SK-N-SH (cell line): ENCODE measurements around the gene PEPD. TPM values are rescaled to one million over a fixed set of nuclear protein-coding genes. Genes with fewer than 3 reads are reported as not detected.

Source experiments
- CTCF ChIA-PET: fragments of 300-600, 350-600 bp; formaldehyde crosslinking; extraction: SDS; loops from one replicate; lab custom pipeline; 2021; lab: Yijun Ruan, JAX
- POLR2A ChIA-PET: fragments of 350-600 bp; sonication (Branson Sonifier 250); formaldehyde crosslinking; extraction: SDS; loops from one replicate; lab custom pipeline; 2020; ENCODE audit warnings: antibody characterized with exemption, inconsistent platforms; lab: Yijun Ruan, JAX
- DNase-seq: peaks from one replicate; pipeline ENCODE4 v3.0.0; 2012
- H2AFZ ChIP-seq: fragments of 200-600 bp; sonication (generic); 2 replicates; pipeline ENCODE4 v1.8.1; 2016; ENCODE audit warnings: antibody characterized with exemption, mild to moderate bottlenecking, low read depth
- H3F3A ChIP-seq: fragments of 200-600 bp; sonication (generic); replicated peaks from 2 replicates; pipeline ENCODE3; 2016; ENCODE audit warnings: antibody characterized with exemption, mild to moderate bottlenecking; ENCODE audit not compliant: insufficient read depth
- H3K27ac ChIP-seq, 2 experiments: fragments of 200-500 bp in 1 of 2; fragments of 200-600 bp in 1 of 2; sonication (Bioruptor generic) in 1 of 2; sonication (generic), shearing (Covaris generic) in 1 of 2; 2 replicates each; pipeline versions ENCODE4 v1.5.1 to v1.6.1; 2014 to 2016; ENCODE audit warnings: low read depth in 2 of 2, inconsistent platforms in 1 of 2, low read length in 1 of 2, mild to moderate bottlenecking in 1 of 2, mixed read lengths in 1 of 2
- H3K27me3 ChIP-seq: fragments of 200-600 bp; sonication (generic), shearing (Covaris generic); 2 replicates; pipeline ENCODE4 v1.6.1; 2016; ENCODE audit warnings: mixed run types; ENCODE audit not compliant: insufficient read depth
- H3K36me3 ChIP-seq, 2 experiments: fragments of 200-500 bp in 1 of 2; fragments of 200-600 bp in 1 of 2; sonication (Bioruptor generic) in 1 of 2; sonication (generic) in 1 of 2; replicated peaks in 1 of 2; 2 replicates each; pipeline versions ENCODE3 to v1.5.1; 2014 to 2016; ENCODE audit warnings: low read length in 1 of 2, mild to moderate bottlenecking in 1 of 2; ENCODE audit not compliant: insufficient read depth in 2 of 2, control insufficient read depth in 1 of 2
- H3K4me1 ChIP-seq, 2 experiments: fragments of 200-500 bp in 1 of 2; fragments of 200-600 bp in 1 of 2; sonication (Bioruptor generic) in 1 of 2; sonication (generic), shearing (Covaris generic) in 1 of 2; 2 replicates each; pipeline versions ENCODE4 v1.5.1 to v1.6.1; 2014 to 2016; ENCODE audit warnings: low read depth in 1 of 2, low read length in 1 of 2, mixed run types in 1 of 2; ENCODE audit not compliant: insufficient read depth in 2 of 2, control insufficient read depth in 1 of 2
- H3K4me2 ChIP-seq: fragments of 200-600 bp; sonication (generic), shearing (Covaris generic); 2 replicates; pipeline ENCODE4 v1.6.1; 2017; ENCODE audit warnings: mixed run types
- H3K4me3 ChIP-seq, 2 experiments: fragments of 200-500 bp in 1 of 2; fragments of 200-600 bp in 1 of 2; sonication (Bioruptor generic) in 1 of 2; sonication (generic), shearing (Covaris generic) in 1 of 2; 2 replicates each; pipeline versions ENCODE4 v1.5.1 to v1.8.1; 2014 to 2016; ENCODE audit warnings: low read depth in 2 of 2, inconsistent platforms in 1 of 2, low read length in 1 of 2, mild to moderate bottlenecking in 1 of 2, mixed read lengths in 1 of 2, moderate library complexity in 1 of 2
- H3K79me2 ChIP-seq: fragments of 200-600 bp; sonication (generic); 2 replicates; pipeline ENCODE4 v1.8.1; 2017; ENCODE audit warnings: mild to moderate bottlenecking; ENCODE audit not compliant: insufficient read depth
- H3K9ac ChIP-seq: fragments of 200-600 bp; sonication (generic); 2 replicates; pipeline ENCODE4 v1.6.1; 2017; ENCODE audit warnings: mixed run types
- H3K9me2 ChIP-seq: fragments of 200-600 bp; sonication (generic); 2 replicates; pipeline ENCODE4 v1.6.1; 2017; ENCODE audit warnings: mixed run types
- H3K9me3 ChIP-seq: fragments of 200-600 bp; sonication (generic); 2 replicates; pipeline ENCODE4 v1.6.1; 2017; ENCODE audit warnings: mixed run types, mild to moderate bottlenecking, moderate library complexity
- H4K20me1 ChIP-seq: fragments of 200-600 bp; sonication (generic); 2 replicates; pipeline ENCODE4 v1.6.1; 2017; ENCODE audit warnings: mild to moderate bottlenecking, mixed run types; ENCODE audit not compliant: insufficient read depth
- ELF1 ChIP-seq: IDR thresholded peaks from 2 replicates; pipeline ENCODE4 v1.4.0; 2012
- FOSL2 ChIP-seq: IDR thresholded peaks from 2 replicates; pipeline ENCODE4 v1.4.0; 2012; ENCODE audit warnings: low read depth, mild to moderate bottlenecking, moderate library complexity, borderline replicate concordance
- FOXJ3 ChIP-seq: sonication (generic); formaldehyde crosslinking; IDR thresholded peaks from 2 replicates; pipeline ENCODE4 v1.5.1; 2020; ENCODE audit warnings: mild to moderate bottlenecking, missing genetic modification reagents
- MAX ChIP-seq: IDR thresholded peaks from 2 replicates; pipeline ENCODE4 v1.4.0; 2012; ENCODE audit warnings: low read depth
- MXI1 ChIP-seq: IDR thresholded peaks from 2 replicates; pipeline ENCODE4 v1.6.1; 2012; ENCODE audit warnings: mild to moderate bottlenecking, low read depth, low read length, improper control_type of control experiment
- NFIC ChIP-seq: IDR thresholded peaks from 2 replicates; pipeline ENCODE4 v1.4.0; 2012; ENCODE audit warnings: borderline replicate concordance
- RCOR1 ChIP-seq: fragments of 150-350 bp; IDR thresholded peaks from 2 replicates; pipeline ENCODE4 v1.6.1; 2017; ENCODE audit warnings: antibody characterized with exemption, low read length
- RFX5 ChIP-seq: IDR thresholded peaks from 2 replicates; pipeline ENCODE4 v1.6.1; 2012; ENCODE audit warnings: mild to moderate bottlenecking, improper control_type of control experiment, low read length
- SMC3 ChIP-seq: IDR thresholded peaks from 2 replicates; pipeline ENCODE4 v1.6.1; 2012; ENCODE audit warnings: low read depth, low read length, improper control_type of control experiment
- TEAD4 ChIP-seq: IDR thresholded peaks from 2 replicates; pipeline ENCODE4 v1.4.0; 2012; ENCODE audit warnings: mild to moderate bottlenecking, borderline replicate concordance; ENCODE audit not compliant: insufficient read depth
- WGBS: methylation state at CpG from one replicate; pipeline ENCODE4 v1.1.6; 2017; ENCODE audit warnings: low lambda C conversion rate; 5-methylcytosine and 5-hydroxymethylcytosine counted together
- polyA plus RNA-seq, 3 experiments: library from polyadenylated mRNA; depleted of rRNA; stranded (reverse); fragments of >200 nt; gene quantifications; 2 replicates each; pipeline ENCODE4 v1.2.3, GENCODE V29; 2012
- TF ChIP-seq, protein P1 (sequence below): fragments of 150-350 bp; IDR thresholded peaks from 2 replicates; pipeline ENCODE4 v1.6.1; 2017; ENCODE audit warnings: antibody characterized with exemption, low read length, low read depth, borderline replicate concordance
- TF ChIP-seq, protein P2 (sequence below): IDR thresholded peaks from 2 replicates; pipeline ENCODE4 v1.4.0; 2012; ENCODE audit warnings: low read depth, borderline replicate concordance

Gene PEPD
- polyA plus RNA-seq, 1 of the 3 experiments (the other 2 are of a cell fraction): 88.9 TPM

DNA sequence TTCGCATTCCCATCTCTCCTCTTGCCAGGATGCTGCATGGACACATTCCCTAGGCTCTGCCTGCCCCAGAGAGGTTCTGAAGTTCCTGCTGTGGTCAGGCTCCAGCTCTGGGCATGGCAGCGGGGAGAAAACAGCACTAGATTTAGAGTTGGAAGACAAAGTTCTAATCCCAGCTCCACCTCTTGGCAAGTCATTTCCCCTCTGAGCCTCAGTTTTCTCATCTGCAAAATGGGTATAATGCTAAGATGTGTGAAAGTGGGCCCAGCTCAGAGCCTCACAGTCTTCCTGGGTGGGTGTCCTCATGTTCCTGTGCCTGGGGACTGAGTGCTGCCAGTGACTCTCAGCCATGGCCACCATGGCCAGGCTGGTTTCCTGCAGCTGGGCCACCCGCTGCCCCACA lies 9.6 kb downstream of the PEPD start (continued):
- TF ChIP-seq, protein P1, sequence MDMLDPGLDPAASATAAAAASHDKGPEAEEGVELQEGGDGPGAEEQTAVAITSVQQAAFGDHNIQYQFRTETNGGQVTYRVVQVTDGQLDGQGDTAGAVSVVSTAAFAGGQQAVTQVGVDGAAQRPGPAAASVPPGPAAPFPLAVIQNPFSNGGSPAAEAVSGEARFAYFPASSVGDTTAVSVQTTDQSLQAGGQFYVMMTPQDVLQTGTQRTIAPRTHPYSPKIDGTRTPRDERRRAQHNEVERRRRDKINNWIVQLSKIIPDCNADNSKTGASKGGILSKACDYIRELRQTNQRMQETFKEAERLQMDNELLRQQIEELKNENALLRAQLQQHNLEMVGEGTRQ: no peak

- ChIA-PET CTCF (interaction anchor here (0.8 to 5.0 kb wide), 3 partner anchors 8 to 259 kb away, joined by 3 to 27 read pairs (median 5); no protein-coding TSS in a partner anchor), POLR2A (no interaction called here)
- H3K4me3 ChIP-seq: no peak overlapping the region
Measured at GRCh38 chr19:33511346-33511745, 10.2 kb downstream of the PEPD start.

DNA sequence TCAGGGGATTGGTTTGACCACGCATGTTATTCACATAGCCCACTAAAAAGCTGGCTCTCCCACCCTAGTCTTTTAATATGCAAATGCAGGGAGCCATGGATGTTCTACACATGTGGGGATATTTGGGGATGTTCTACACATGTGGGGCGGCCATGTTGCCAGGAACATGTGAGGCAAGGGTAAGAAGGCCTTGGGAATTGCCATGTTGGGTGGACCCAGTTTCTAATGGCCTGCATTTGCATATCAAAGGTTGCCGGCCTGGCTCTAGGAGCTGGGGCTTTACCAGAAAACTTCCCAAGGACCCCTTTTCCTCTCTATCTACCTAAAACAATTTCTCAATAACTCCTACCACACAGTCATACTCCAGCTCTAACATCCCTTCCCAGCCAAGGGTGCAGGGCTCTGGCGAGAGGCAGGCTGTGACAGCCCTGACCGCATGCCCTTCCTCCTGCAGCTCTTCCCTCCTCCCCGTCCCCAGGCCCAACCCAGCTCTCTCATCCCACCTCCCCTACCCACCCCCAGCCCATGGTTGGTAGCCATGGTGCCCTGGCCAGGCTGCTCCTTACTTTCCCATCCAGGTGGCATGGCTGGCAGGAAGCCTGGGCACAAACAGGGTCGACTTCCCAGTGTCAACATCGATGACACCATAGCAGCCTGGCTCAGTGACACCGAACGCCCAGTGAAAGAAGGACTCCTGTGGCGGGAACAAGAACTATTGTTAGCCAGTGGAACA lies 11.0 kb downstream of the PEPD start:
- POLR2A ChIA-PET: no interaction called here
- CTCF ChIA-PET: interaction anchor here (0.6 to 5.0 kb wide), 10 partner anchors 9 to 284 kb away, joined by 3 to 27 read pairs (median 3); no protein-coding TSS in a partner anchor

More at GRCh38 chr19:33511346-33511745, 10.2 kb downstream of the PEPD start:
- Histone ChIP-seq H3K9me2 (no peaks in the 10 kb centered on the region), H4K20me1 (no peaks in the 10 kb centered on the region), H3K4me1 (peaks cover 0 to 41% of the 10 kb centered on the region in 2 experiments; a peak in 2 of 4 replicates), H3K27ac (no peak overlapping the region), H3K9me3 (no peaks in the 10 kb centered on the region), H3K4me2 (no peak overlapping the region), H2AFZ (no peak overlapping the region), H3K9ac (no peak overlapping the region), H3K36me3 (peaks cover 0 to 4% of the 10 kb centered on the region in 2 experiments), H3F3A (no peaks in the 10 kb centered on the region), H3K27me3 (no peaks in the 10 kb centered on the region), H3K79me2 (0 out of 2 replicates have a peak, but pooled peaks cover under 1% of the 10 kb centered on the region)
- TF ChIP-seq RFX5: no peak
- 87% methylated on average over 7 of the region's 13 CpGs for WGBS
- no peak for DNase-seq

DNA sequence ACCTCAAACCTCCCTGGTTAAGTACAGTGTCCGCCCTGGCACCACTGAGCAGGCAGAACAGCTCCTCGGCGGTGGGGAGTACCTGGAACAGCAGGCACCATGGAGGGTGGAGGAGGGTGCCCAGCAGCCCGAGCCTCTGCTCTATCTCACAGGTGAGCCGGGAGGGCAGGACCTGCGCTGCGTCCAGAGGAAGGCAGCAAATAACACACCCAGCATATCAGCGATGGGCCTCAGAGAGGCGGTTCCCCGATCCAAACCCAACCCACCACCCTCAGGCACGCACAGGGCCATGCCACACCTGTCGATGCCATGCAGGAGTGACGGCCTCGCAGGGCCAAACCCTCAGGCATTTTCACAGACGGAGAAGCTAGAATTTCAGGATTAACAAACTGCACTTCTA lies 11.8 kb downstream of the PEPD start:
- no peak overlapping the region for H3K4me2 ChIP-seq
- no peaks in the 10 kb centered on the region for H3K79me2 ChIP-seq
- ChIA-PET POLR2A (no interaction called here), CTCF (interaction anchor here (0.6 to 5.0 kb wide), 8 partner anchors 72 to 285 kb away, joined by 3 to 27 read pairs (median 4); no protein-coding TSS in a partner anchor)
- H3K4me3 ChIP-seq: no peak overlapping the region
- no peak for TF ChIP-seq ELF1
- TF ChIP-seq SMC3: no peak
- TF ChIP-seq, protein P2, sequence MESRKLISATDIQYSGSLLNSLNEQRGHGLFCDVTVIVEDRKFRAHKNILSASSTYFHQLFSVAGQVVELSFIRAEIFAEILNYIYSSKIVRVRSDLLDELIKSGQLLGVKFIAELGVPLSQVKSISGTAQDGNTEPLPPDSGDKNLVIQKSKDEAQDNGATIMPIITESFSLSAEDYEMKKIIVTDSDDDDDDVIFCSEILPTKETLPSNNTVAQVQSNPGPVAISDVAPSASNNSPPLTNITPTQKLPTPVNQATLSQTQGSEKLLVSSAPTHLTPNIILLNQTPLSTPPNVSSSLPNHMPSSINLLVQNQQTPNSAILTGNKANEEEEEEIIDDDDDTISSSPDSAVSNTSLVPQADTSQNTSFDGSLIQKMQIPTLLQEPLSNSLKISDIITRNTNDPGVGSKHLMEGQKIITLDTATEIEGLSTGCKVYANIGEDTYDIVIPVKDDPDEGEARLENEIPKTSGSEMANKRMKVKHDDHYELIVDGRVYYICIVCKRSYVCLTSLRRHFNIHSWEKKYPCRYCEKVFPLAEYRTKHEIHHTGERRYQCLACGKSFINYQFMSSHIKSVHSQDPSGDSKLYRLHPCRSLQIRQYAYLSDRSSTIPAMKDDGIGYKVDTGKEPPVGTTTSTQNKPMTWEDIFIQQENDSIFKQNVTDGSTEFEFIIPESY: no peak
- no peak for TF ChIP-seq RCOR1
- no peak for TF ChIP-seq FOSL2
- TF ChIP-seq MAX: no peak
- TF ChIP-seq FOXJ3 (CRISPR knock-in tag): no peak
- TF ChIP-seq MXI1: no peak
- WGBS: 98% methylated on average over 13 of the region's 15 CpGs
- H3F3A ChIP-seq: no peaks in the 10 kb centered on the region
- H3K4me1 ChIP-seq: peaks cover 0 to 56% of the 10 kb centered on the region in 2 experiments; a peak in 2 of 4 replicates
- H3K27ac ChIP-seq: peak overlapping the region in 1 of 2 experiments; percentile 97; a peak in 2 of 4 replicates
- H3K36me3 ChIP-seq: peaks cover 0 to 4% of the 10 kb centered on the region in 2 experiments
- H4K20me1 ChIP-seq: no peaks in the 10 kb centered on the region
- no peak for DNase-seq
- H2AFZ ChIP-seq: no peak overlapping the region
- H3K9me2 ChIP-seq: no peaks in the 10 kb centered on the region
- no peaks in the 10 kb centered on the region for H3K27me3 ChIP-seq
- H3K9me3 ChIP-seq: no peaks in the 10 kb centered on the region
- H3K9ac ChIP-seq: no peak overlapping the region

More for the DNA sequence above, 11.0 kb downstream of the PEPD start:
- 93% methylated on average over 11 of the region's 11 CpGs for WGBS
- no peaks in the 10 kb centered on the region for H4K20me1 ChIP-seq
- H3K9me3 ChIP-seq: no peaks in the 10 kb centered on the region
- H3K79me2 ChIP-seq: no peaks in the 10 kb centered on the region
- peak overlapping the region in 1 of 2 experiments; percentile 7; a peak in 1 of 4 replicates for H3K27ac ChIP-seq
- H3K4me2 ChIP-seq: no peak overlapping the region
- H3K9me2 ChIP-seq: no peaks in the 10 kb centered on the region
- H3F3A ChIP-seq: no peaks in the 10 kb centered on the region
- no peak overlapping the region for H2AFZ ChIP-seq
- no peaks in the 10 kb centered on the region for H3K27me3 ChIP-seq
- H3K4me3 ChIP-seq: no peak overlapping the region
- H3K4me1 ChIP-seq: peaks cover 0 to 48% of the 10 kb centered on the region in 2 experiments; a peak in 2 of 4 replicates
- TF ChIP-seq TEAD4: no peak
- TF ChIP-seq NFIC: no peak
- no peak for DNase-seq
- H3K36me3 ChIP-seq: peaks cover 0 to 4% of the 10 kb centered on the region in 2 experiments
- H3K9ac ChIP-seq: no peak overlapping the region
